Measurements from ENCODE around the gene RAPGEF4. TPM values are rescaled to one million over a fixed set of nuclear protein-coding genes. Genes with fewer than 3 reads are reported as not detected.

RAPGEF4 gene
- total and polyA plus RNA-seq, 2 of the 8 experiments (the other 6 are each of a cell fraction or from before 2014, with no cell fraction given): 1.2 to 2.6 TPM

GRCh38 chr2:172693529-172694455, 41.9 kb upstream of the RAPGEF4 start (continued):
- TF ChIP-seq FOSL1 (IDR thresholded peaks at IDR 0.05; ENCODE audit: insufficient read depth, low read depth, low read length): no peak
- no peak for TF ChIP-seq ATF2 (IDR thresholded peaks at IDR 0.05; ENCODE audit: low read length)
- no peak for TF ChIP-seq TCF12 (IDR thresholded peaks at IDR 0.05; ENCODE audit: low read depth, low read length)
- TF ChIP-seq POU5F1 (IDR thresholded peaks at IDR 0.05; ENCODE audit: low read depth, low read length): no peak
- no peak for TF ChIP-seq CHD1 (IDR thresholded peaks at IDR 0.05; ENCODE audit: low read depth, low read length)
- no peak for TF ChIP-seq ASH2L (IDR thresholded peaks at IDR 0.05; ENCODE audit: low read length)
- TF ChIP-seq TAF1 (IDR thresholded peaks at IDR 0.05; ENCODE audit: low read depth, low read length): no peak
- no peak for TF ChIP-seq YY1 (IDR thresholded peaks at IDR 0.05; ENCODE audit: low read depth, low read length)

Data from H1 (cell line).